Keratinocyte (primary cell): ENCODE measurements around the gene NT5C3A. TPM values are rescaled to one million over a fixed set of nuclear protein-coding genes. Genes with fewer than 3 reads are reported as not detected.
A peak's percentile ranks its signal among the peaks of the same experiment; 100 is the strongest.

Experiments used
- DNase-seq: peaks from one replicate; pipeline ENCODE4 v3.0.0-alpha.2; 2011; ENCODE audit warnings: low read depth, missing footprints, low spot score
- FAIRE-seq: peaks from 2 replicates; lab custom pipeline; 2011; peaks lifted over from hg19 to GRCh38; lab: Jason Lieb, UNC
- H2AFZ ChIP-seq: 2 replicates; pipeline ENCODE4 v1.6.0; 2012; ENCODE audit warnings: low read length, control low read depth, inconsistent platforms; ENCODE audit not compliant: control insufficient read depth
- H3K27ac ChIP-seq: 2 replicates; pipeline ENCODE4 v1.5.1; 2011; ENCODE audit warnings: low read length; ENCODE audit not compliant: control insufficient read depth, insufficient read depth
- H3K27me3 ChIP-seq: 3 replicates; pipeline ENCODE4 v1.6.0; 2011; ENCODE audit warnings: low read length; ENCODE audit not compliant: control insufficient read depth, insufficient read depth; ENCODE audit errors: extremely low read depth
- H3K36me3 ChIP-seq, 2 experiments: 2 replicates in 1 of 2; 3 replicates in 1 of 2; pipeline ENCODE4 v1.5.1; 2011; ENCODE audit warnings: low read length in 2 of 2, mild to moderate bottlenecking in 1 of 2; ENCODE audit not compliant: control insufficient read depth in 2 of 2, insufficient read depth in 2 of 2; ENCODE audit errors: extremely low read depth in 1 of 2
- H3K4me1 ChIP-seq: 3 replicates; pipeline ENCODE4 v1.5.1; 2011; ENCODE audit warnings: low read length; ENCODE audit not compliant: control insufficient read depth, insufficient read depth; ENCODE audit errors: extremely low read depth
- H3K4me2 ChIP-seq: 3 replicates; pipeline ENCODE4 v1.6.0; 2011; ENCODE audit warnings: low read depth, low read length; ENCODE audit not compliant: control insufficient read depth, insufficient read depth; ENCODE audit errors: extremely low read depth
- H3K4me3 ChIP-seq, 3 experiments: fragments of 200-600 bp in 1 of 3; sonication (generic) in 1 of 3; 2 replicates in 2 of 3; 3 replicates in 1 of 3; pipeline ENCODE4 v1.5.1; 2011 to 2016; ENCODE audit warnings: low read length in 3 of 3, mild to moderate bottlenecking in 3 of 3, control low read depth in 2 of 3, inconsistent platforms in 1 of 3, low read depth in 1 of 3, mixed read lengths in 1 of 3, mixed run types in 1 of 3, moderate library complexity in 1 of 3; ENCODE audit not compliant: control insufficient read depth in 2 of 3, insufficient read depth in 2 of 3; ENCODE audit errors: extremely low read depth in 1 of 3
- H3K79me2 ChIP-seq: 2 replicates; pipeline ENCODE4 v1.6.0; 2012; ENCODE audit warnings: low read length; ENCODE audit not compliant: control insufficient read depth, insufficient read depth
- H3K9ac ChIP-seq: 3 replicates; pipeline ENCODE4 v1.6.0; 2011; ENCODE audit warnings: low read length; ENCODE audit not compliant: control insufficient read depth, insufficient read depth; ENCODE audit errors: extremely low read depth
- H3K9me1 ChIP-seq: 3 replicates; pipeline ENCODE4 v1.6.0; 2011; ENCODE audit warnings: low read length; ENCODE audit not compliant: control insufficient read depth, insufficient read depth; ENCODE audit errors: extremely low read depth
- H3K9me3 ChIP-seq: 2 replicates; pipeline ENCODE4 v1.5.1; 2012; ENCODE audit warnings: low read depth, low read length; ENCODE audit not compliant: control insufficient read depth
- H4K20me1 ChIP-seq: 3 replicates; pipeline ENCODE4 v1.6.0; 2011; ENCODE audit warnings: low read length; ENCODE audit not compliant: control insufficient read depth, insufficient read depth; ENCODE audit errors: extremely low read depth
- CTCF ChIP-seq, 3 experiments: IDR thresholded peaks in 1 of 3; conservative IDR thresholded peaks in 1 of 3; optimal IDR thresholded peaks in 1 of 3; 2 replicates in 2 of 3; 3 replicates in 1 of 3; pipeline versions ENCODE3 to v1.5.1; 2011; ENCODE audit warnings: low read length in 3 of 3, mild to moderate bottlenecking in 3 of 3, moderate library complexity in 2 of 3, control low read depth in 1 of 3, inconsistent platforms in 1 of 3; ENCODE audit not compliant: insufficient read depth in 2 of 3; ENCODE audit errors: extremely low read depth in 1 of 3
- EZH2 ChIP-seq: IDR thresholded peaks from one replicate; pipeline ENCODE4 v1.6.1; 2012; ENCODE audit warnings: inconsistent platforms, mild to moderate bottlenecking, low read length, moderate library complexity
- dilution Hi-C: fragments of 300-500 bp; cut with MboI; formaldehyde crosslinking; loops from one replicate; pipeline ENCODE4 v1.7.0; 2020; ENCODE audit warnings: low sequenced_read_pairs; ENCODE audit not compliant: extremely low pct_ligation_motif_present
- polyA plus RNA-seq, 5 experiments: library from polyadenylated mRNA; depleted of rRNA in 3 of 5; stranded (reverse) in 3 of 5; stranded (forward) in 1 of 5; unstranded in 1 of 5; fragments of >200 nt; gene quantifications; 1 replicate in 1 of 5; 2 replicates in 3 of 5; 3 replicates in 1 of 5; pipeline versions ENCODE4 v1.2.1 to v1.2.3, GENCODE V29; 2011 to 2012; ENCODE audit warnings: missing spikeins in 2 of 5, low read depth in 1 of 5, low replicate concordance in 1 of 5

The NT5C3A gene
- polyA plus RNA-seq, 1 donor (not counting 4 experiments of a cell fraction or from before 2014, with no cell fraction given), result 30.5 TPM

GRCh38 chr7:33053721-33054120 is 8.9 kb downstream of the NT5C3A start:
- FAIRE-seq (no peak), DNase-seq (no peak)
- Histone ChIP-seq H4K20me1 (no peaks in the 10 kb centered on the region), H3K4me3 (no peak overlapping the region), H3K9ac (no peak overlapping the region), H3K9me3 (no peaks in the 10 kb centered on the region), H3K79me2 (peaks cover 90% of the 10 kb centered on the region), H2AFZ (no peak overlapping the region), H3K27me3 (no peaks in the 10 kb centered on the region), H3K9me1 (no peaks in the 10 kb centered on the region), H3K4me2 (no peak overlapping the region), H3K4me1 (peaks cover 16% of the 10 kb centered on the region), H3K36me3 (no peaks in the 10 kb centered on the region), H3K27ac (peak overlapping the region; percentile 29)
- dilution Hi-C loops, result no loop called here
- TF ChIP-seq EZH2 (no peak), CTCF (optimal IDR thresholded peaks at IDR 0.05 in 1 of 3, IDR thresholded peaks at IDR 0.05 in 1 of 3, conservative IDR thresholded peaks at IDR 0.05 in 1 of 3; ENCODE audit: extremely low read depth in 1 of 3, insufficient read depth in 2 of 3, low read length in 3 of 3) (no peak)

GRCh38 chr7:33050535-33051318 is 11.8 kb downstream of the NT5C3A start:
- dilution Hi-C loops, result no loop called here
- TF ChIP-seq EZH2 (no peak), CTCF (optimal IDR thresholded peaks at IDR 0.05 in 1 of 3, IDR thresholded peaks at IDR 0.05 in 1 of 3, conservative IDR thresholded peaks at IDR 0.05 in 1 of 3; ENCODE audit: extremely low read depth in 1 of 3, insufficient read depth in 2 of 3, low read length in 3 of 3) (peak in 2 of 3 experiments; percentile 31 to 51)
- H3K4me2 ChIP-seq, result peak overlapping the region; percentile 65

More at GRCh38 chr7:33050535-33051318, 11.8 kb downstream of the NT5C3A start:
- H3K27me3 ChIP-seq, result no peaks in the 10 kb centered on the region
- H4K20me1 ChIP-seq, result no peaks in the 10 kb centered on the region
- FAIRE-seq, result no peak
- H3K9ac ChIP-seq, result no peak overlapping the region
- H3K79me2 ChIP-seq, result peaks cover 90% of the 10 kb centered on the region
- H3K9me3 ChIP-seq, result no peaks in the 10 kb centered on the region
- H2AFZ ChIP-seq, result no peak overlapping the region
- no peak for DNase-seq
- H3K27ac ChIP-seq, result no peak overlapping the region
- H3K4me3 ChIP-seq, result peak overlapping the region in 1 of 3 experiments; percentile 13
- H3K36me3 ChIP-seq, result no peaks in the 10 kb centered on the region
- H3K4me1 ChIP-seq, result peaks cover 16% of the 10 kb centered on the region
- no peaks in the 10 kb centered on the region for H3K9me1 ChIP-seq
